Measurements from ENCODE around the gene HDAC4. TPM values are rescaled to one million over a fixed set of nuclear protein-coding genes. Genes with fewer than 3 reads are reported as not detected.

Gene HDAC4
- total and polyA plus RNA-seq, 10 of the 15 experiments (the other 5 are each of a cell fraction or from before 2014, with no cell fraction given): 0.22 to 15.7 (median 4.8) TPM

DNA sequence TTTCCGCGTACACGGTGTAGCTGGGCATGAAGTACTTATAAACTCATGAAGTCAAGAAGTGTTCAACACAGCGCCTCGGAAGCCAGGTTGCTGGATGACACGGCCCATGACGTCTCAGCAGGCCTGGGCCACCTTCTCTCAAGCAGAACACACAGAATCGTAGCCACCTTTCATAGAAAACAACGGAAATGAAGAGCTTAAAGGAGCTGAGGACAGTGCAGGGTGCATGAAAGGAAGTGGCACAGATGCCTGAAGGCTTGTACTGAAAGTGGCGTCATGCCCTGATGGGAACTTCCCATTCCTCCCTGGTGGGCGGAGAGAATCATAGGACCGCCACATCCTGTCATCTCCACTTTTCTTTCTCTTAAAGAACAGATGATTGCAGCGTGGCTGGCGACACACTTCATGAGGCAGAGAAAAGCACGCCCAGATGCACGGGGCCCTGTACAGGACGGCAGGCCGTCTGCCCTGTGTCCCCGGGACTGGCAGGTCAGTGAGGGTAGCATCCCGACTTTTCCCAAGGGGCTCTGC is 31.1 kb downstream of the HDAC4 start (continued):
- TF ChIP-seq GABPA (IDR thresholded peaks at IDR 0.05; ENCODE audit: low read depth) (0 out of 2 replicates have a peak, but pooled peaks have one; percentile 25), MTA3 (IDR thresholded peaks at IDR 0.05; ENCODE audit: borderline replicate concordance, low read length) (peak; percentile 62; the same call in 1 of the 2 replicates), ETV6 (conservative IDR thresholded peaks at IDR 0.05 in 1 of 2, IDR thresholded peaks at IDR 0.05 in 1 of 2; ENCODE audit: borderline replicate concordance in 1 of 2, low read depth in 1 of 2) (peak in 1 of 2 experiments; percentile 78; a peak in 1 of 4 replicates), DPF2 (IDR thresholded peaks at IDR 0.05) (0 out of 2 replicates have a peak, but pooled peaks have one; percentile 30), EP300 (IDR thresholded peaks at IDR 0.05; ENCODE audit: borderline replicate concordance in 1 of 2, control insufficient read depth in 1 of 2, low read depth in 2 of 2, low read length in 2 of 2) (peak in 1 of 2 experiments; percentile 21; a peak in 2 of 4 replicates), SIX5 (IDR thresholded peaks at IDR 0.05; ENCODE audit: low read depth, low read length, severe bottlenecking) (no peak), NFYB (IDR thresholded peaks at IDR 0.05; ENCODE audit: insufficient read depth, low read depth, low read length) (no peak), MTA2 (IDR thresholded peaks at IDR 0.05; ENCODE audit: low read depth) (peak; percentile 65; the same call in 1 of the 2 replicates), ASH2L (IDR thresholded peaks at IDR 0.05; ENCODE audit: borderline replicate concordance, low read depth) (no peak), ZNF622 (IDR thresholded peaks at IDR 0.05) (no peak), CHD1 (IDR thresholded peaks at IDR 0.05; ENCODE audit: low read depth, low read length) (no peak), SMAD1 (IDR thresholded peaks at IDR 0.05; ENCODE audit: low read depth, partially characterized antibody) (no peak), TBL1XR1 (IDR thresholded peaks at IDR 0.05; ENCODE audit: low read depth, low read length) (no peak; the same call in 1 of the 2 replicates), NR2F1 (conservative IDR thresholded peaks at IDR 0.05) (no peak), ATF3 (IDR thresholded peaks at IDR 0.05; ENCODE audit: borderline replicate concordance, extremely low read depth, low read depth, low read length) (no peak), CBFB (IDR thresholded peaks at IDR 0.05; ENCODE audit: low read depth) (no peak; the same call in 1 of the 2 replicates), KDM1A (IDR thresholded peaks at IDR 0.05; ENCODE audit: borderline replicate concordance) (no peak), SMAD5 (IDR thresholded peaks at IDR 0.05; ENCODE audit: low read depth) (no peak), WRNIP1 (IDR thresholded peaks at IDR 0.05; ENCODE audit: borderline replicate concordance, low read depth, low read length) (no peak), RELB (IDR thresholded peaks at IDR 0.05; ENCODE audit: low read depth) (peak; percentile 74), ZNF274 (IDR thresholded peaks at IDR 0.05; ENCODE audit: insufficient read depth, insufficient read length) (no peak)
- TF ChIP-seq, protein P1, sequence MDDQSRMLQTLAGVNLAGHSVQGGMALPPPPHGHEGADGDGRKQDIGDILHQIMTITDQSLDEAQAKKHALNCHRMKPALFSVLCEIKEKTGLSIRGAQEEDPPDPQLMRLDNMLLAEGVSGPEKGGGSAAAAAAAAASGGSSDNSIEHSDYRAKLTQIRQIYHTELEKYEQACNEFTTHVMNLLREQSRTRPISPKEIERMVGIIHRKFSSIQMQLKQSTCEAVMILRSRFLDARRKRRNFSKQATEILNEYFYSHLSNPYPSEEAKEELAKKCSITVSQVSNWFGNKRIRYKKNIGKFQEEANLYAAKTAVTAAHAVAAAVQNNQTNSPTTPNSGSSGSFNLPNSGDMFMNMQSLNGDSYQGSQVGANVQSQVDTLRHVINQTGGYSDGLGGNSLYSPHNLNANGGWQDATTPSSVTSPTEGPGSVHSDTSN (IDR thresholded peaks at IDR 0.05; ENCODE audit: insufficient replicate concordance, low read depth, low read length): no peak
- TF ChIP-seq, protein P2, sequence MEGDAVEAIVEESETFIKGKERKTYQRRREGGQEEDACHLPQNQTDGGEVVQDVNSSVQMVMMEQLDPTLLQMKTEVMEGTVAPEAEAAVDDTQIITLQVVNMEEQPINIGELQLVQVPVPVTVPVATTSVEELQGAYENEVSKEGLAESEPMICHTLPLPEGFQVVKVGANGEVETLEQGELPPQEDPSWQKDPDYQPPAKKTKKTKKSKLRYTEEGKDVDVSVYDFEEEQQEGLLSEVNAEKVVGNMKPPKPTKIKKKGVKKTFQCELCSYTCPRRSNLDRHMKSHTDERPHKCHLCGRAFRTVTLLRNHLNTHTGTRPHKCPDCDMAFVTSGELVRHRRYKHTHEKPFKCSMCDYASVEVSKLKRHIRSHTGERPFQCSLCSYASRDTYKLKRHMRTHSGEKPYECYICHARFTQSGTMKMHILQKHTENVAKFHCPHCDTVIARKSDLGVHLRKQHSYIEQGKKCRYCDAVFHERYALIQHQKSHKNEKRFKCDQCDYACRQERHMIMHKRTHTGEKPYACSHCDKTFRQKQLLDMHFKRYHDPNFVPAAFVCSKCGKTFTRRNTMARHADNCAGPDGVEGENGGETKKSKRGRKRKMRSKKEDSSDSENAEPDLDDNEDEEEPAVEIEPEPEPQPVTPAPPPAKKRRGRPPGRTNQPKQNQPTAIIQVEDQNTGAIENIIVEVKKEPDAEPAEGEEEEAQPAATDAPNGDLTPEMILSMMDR (IDR thresholded peaks at IDR 0.05 in 2 of 3, conservative IDR thresholded peaks at IDR 0.05 in 1 of 3; ENCODE audit: control insufficient read depth in 2 of 3, extremely low read depth in 1 of 3, insufficient read depth in 1 of 3, low read depth in 3 of 3, low read length in 3 of 3): no peak
- TF ChIP-seq, protein P3, sequence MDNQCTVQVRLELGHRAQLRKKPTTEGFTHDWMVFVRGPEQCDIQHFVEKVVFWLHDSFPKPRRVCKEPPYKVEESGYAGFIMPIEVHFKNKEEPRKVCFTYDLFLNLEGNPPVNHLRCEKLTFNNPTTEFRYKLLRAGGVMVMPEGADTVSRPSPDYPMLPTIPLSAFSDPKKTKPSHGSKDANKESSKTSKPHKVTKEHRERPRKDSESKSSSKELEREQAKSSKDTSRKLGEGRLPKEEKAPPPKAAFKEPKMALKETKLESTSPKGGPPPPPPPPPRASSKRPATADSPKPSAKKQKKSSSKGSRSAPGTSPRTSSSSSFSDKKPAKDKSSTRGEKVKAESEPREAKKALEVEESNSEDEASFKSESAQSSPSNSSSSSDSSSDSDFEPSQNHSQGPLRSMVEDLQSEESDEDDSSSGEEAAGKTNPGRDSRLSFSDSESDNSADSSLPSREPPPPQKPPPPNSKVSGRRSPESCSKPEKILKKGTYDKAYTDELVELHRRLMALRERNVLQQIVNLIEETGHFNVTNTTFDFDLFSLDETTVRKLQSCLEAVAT (IDR thresholded peaks at IDR 0.05): no peak

All from GM12878 (cell line).